Measurements from ENCODE around the gene HK2.
"Not testable (repeated sequence)": the region's sequence is repeated elsewhere in the genome, so short reads cannot be mapped to it uniquely, and the experiment has no call there.

Gene HK2

GRCh38 chr2:74845217-74845751, 11.4 kb downstream of the HK2 start:
- FAIRE-seq = peak; percentile 91
- peak; percentile 79 for DNase-seq (ENCODE audit: insufficient read length, low spot score)
- no peak; the same call in 1 of the 2 replicates for TF ChIP-seq POLR2A (IDR thresholded peaks at IDR 0.05; ENCODE audit: low read depth, low read length)

- FAIRE-seq (peak; percentile 23), DNase-seq (ENCODE audit: insufficient read length, low spot score) (no peak)
- no peak for TF ChIP-seq POLR2A (IDR thresholded peaks at IDR 0.05; ENCODE audit: low read depth, low read length)
These were observed 12.1 kb downstream of the HK2 start for GRCh38 chr2:74845991-74846390.

- TF ChIP-seq POLR2A (IDR thresholded peaks at IDR 0.05; ENCODE audit: low read depth, low read length) = no peak
- DNase-seq (ENCODE audit: insufficient read length, low spot score) (no peak), FAIRE-seq (no peak)
These were observed 12.6 kb downstream of the HK2 start for GRCh38 chr2:74846481-74846880.

GRCh38 chr2:74847070-74847858, 13.3 kb downstream of the HK2 start:
- DNase-seq (ENCODE audit: insufficient read length, low spot score) = no peak
- no peak for FAIRE-seq

GRCh38 chr2:74849228-74849892, 15.4 kb downstream of the HK2 start:
- TF ChIP-seq POLR2A (IDR thresholded peaks at IDR 0.05; ENCODE audit: low read depth, low read length) = no peak
- DNase-seq (ENCODE audit: insufficient read length, low spot score) (no peak), FAIRE-seq (no peak)

More at GRCh38 chr2:74847070-74847858, 13.3 kb downstream of the HK2 start:
- no peak for TF ChIP-seq POLR2A (IDR thresholded peaks at IDR 0.05; ENCODE audit: low read depth, low read length)

- DNase-seq (ENCODE audit: insufficient read length, low spot score) = no peak
- FAIRE-seq = no peak
- TF ChIP-seq POLR2A (IDR thresholded peaks at IDR 0.05; ENCODE audit: low read depth, low read length) = no peak
These were observed 16.7 kb downstream of the HK2 start for GRCh38 chr2:74850496-74851190.

GRCh38 chr2:74851191-74851566, 17.3 kb downstream of the HK2 start:
- peak; percentile 30 for FAIRE-seq
- no peak for TF ChIP-seq POLR2A (IDR thresholded peaks at IDR 0.05; ENCODE audit: low read depth, low read length)
- DNase-seq (ENCODE audit: insufficient read length, low spot score) = peak; percentile 53

GRCh38 chr2:74853360-74853759, 19.4 kb downstream of the HK2 start:
- not testable (repeated sequence) for DNase-seq (ENCODE audit: insufficient read length, low spot score); FAIRE-seq

- no peak for TF ChIP-seq POLR2A (IDR thresholded peaks at IDR 0.05; ENCODE audit: low read depth, low read length)
- FAIRE-seq (no peak), DNase-seq (ENCODE audit: insufficient read length, low spot score) (no peak)
These were observed 20.5 kb downstream of the HK2 start for GRCh38 chr2:74854401-74854800.

- FAIRE-seq; DNase-seq (ENCODE audit: insufficient read length, low spot score): not testable (repeated sequence)
These were observed 21.3 kb downstream of the HK2 start for GRCh38 chr2:74855114-74855707.

GRCh38 chr2:74856004-74856578, 22.2 kb downstream of the HK2 start:
- no peak for FAIRE-seq
- no peak for DNase-seq (ENCODE audit: insufficient read length, low spot score)
- no peak for TF ChIP-seq POLR2A (IDR thresholded peaks at IDR 0.05; ENCODE audit: low read depth, low read length)

- no peak for DNase-seq (ENCODE audit: insufficient read length, low spot score)
- no peak for TF ChIP-seq POLR2A (IDR thresholded peaks at IDR 0.05; ENCODE audit: low read depth, low read length)
- no peak for FAIRE-seq
These were observed 22.7 kb downstream of the HK2 start for GRCh38 chr2:74856599-74856998.

GRCh38 chr2:74857215-74857614, 23.3 kb downstream of the HK2 start:
- FAIRE-seq (no peak), DNase-seq (ENCODE audit: insufficient read length, low spot score) (no peak)
- TF ChIP-seq POLR2A (IDR thresholded peaks at IDR 0.05; ENCODE audit: low read depth, low read length) = no peak

GRCh38 chr2:74857725-74858124, 23.8 kb downstream of the HK2 start:
- no peak for FAIRE-seq
- no peak for TF ChIP-seq POLR2A (IDR thresholded peaks at IDR 0.05; ENCODE audit: low read depth, low read length)

More at GRCh38 chr2:74857725-74858124, 23.8 kb downstream of the HK2 start:
- DNase-seq (ENCODE audit: insufficient read length, low spot score) = no peak
